B cell (primary cell): ENCODE data around the gene FMN1. TPM values are rescaled to one million over a fixed set of nuclear protein-coding genes. Genes with fewer than 3 reads are reported as not detected.

Experiments
- ATAC-seq: fragments of 200-7000 bp; cut with Tn5 transposase; one replicate; pipeline ENCODE4 v1.10.0; 2021; ENCODE audit warnings: low read depth, mild to moderate bottlenecking, moderate number of reproducible peaks, moderate library complexity
- CTCF ChIA-PET: fragments of 350-600 bp; sonication (Branson Sonifier 250); formaldehyde crosslinking; loops from one replicate; lab custom pipeline; 2021; ENCODE audit warnings: antibody characterized with exemption, inconsistent platforms; lab: Charles Lee
- POLR2A ChIA-PET: fragments of 350-600 bp; sonication (Branson Sonifier 250); formaldehyde crosslinking; loops from one replicate; lab custom pipeline; 2021; ENCODE audit warnings: antibody characterized with exemption; lab: Charles Lee
- DNase-seq: peaks from one replicate; pipeline ENCODE4 v3.0.0; 2013
- H2AFZ ChIP-seq: 2 replicates; pipeline ENCODE4 v1.6.1; 2012; ENCODE audit warnings: mild to moderate bottlenecking, low read depth, low read length; ENCODE audit not compliant: insufficient read depth, poor library complexity, severe bottlenecking
- H3K27ac ChIP-seq, 2 donors: 1 replicate in 1 of 2; 2 replicates in 1 of 2; pipeline ENCODE4 v1.5.1; 2012 to 2013; ENCODE audit warnings: low read length in 2 of 2, mild to moderate bottlenecking in 2 of 2, moderate library complexity in 1 of 2
- H3K27me3 ChIP-seq, 4 experiments: fragments of 200-600 bp in 1 of 4; sonication (generic) in 1 of 4; replicated peaks in 1 of 4; 1 replicate in 2 of 4; 2 replicates in 2 of 4; pipeline versions ENCODE4 v1.6.1 to v1.7.0; 2013 to 2016; ENCODE audit warnings: low read length in 3 of 4, mild to moderate bottlenecking in 2 of 4, mixed read lengths in 1 of 4, moderate library complexity in 1 of 4; ENCODE audit not compliant: insufficient read depth in 4 of 4, control insufficient read depth in 3 of 4; ENCODE audit errors: control extremely low read depth in 1 of 4
- H3K36me3 ChIP-seq, 2 experiments: replicated peaks in 1 of 2; 1 replicate in 1 of 2; 2 replicates in 1 of 2; pipeline versions ENCODE4 v1.6.1 to v1.7.1; 2013; ENCODE audit warnings: low read length in 1 of 2; ENCODE audit not compliant: insufficient read depth in 2 of 2, control insufficient read depth in 1 of 2; ENCODE audit errors: control extremely low read depth in 1 of 2, extremely low read depth in 1 of 2
- H3K4me1 ChIP-seq, 2 donors: fragments of 200-600 bp in 1 of 2; sonication (generic) in 1 of 2; 1 replicate in 1 of 2; 2 replicates in 1 of 2; pipeline versions ENCODE4 v1.5.1 to v1.6.1; 2013 to 2017; ENCODE audit warnings: low read length in 2 of 2; ENCODE audit not compliant: control insufficient read depth in 2 of 2, insufficient read depth in 2 of 2
- H3K4me2 ChIP-seq: replicated peaks from 2 replicates; pipeline ENCODE3; 2012; ENCODE audit warnings: mild to moderate bottlenecking, low read depth, low read length; ENCODE audit not compliant: poor library complexity, severe bottlenecking
- H3K4me3 ChIP-seq, 5 experiments: fragments of 200-600 bp in 1 of 5; sonication (generic) in 1 of 5; 1 replicate in 3 of 5; 2 replicates in 2 of 5; pipeline versions ENCODE4 v1.5.1 to v1.7.0; 2011 to 2016; ENCODE audit warnings: low read length in 4 of 5, mild to moderate bottlenecking in 4 of 5, low read depth in 2 of 5, control low read depth in 1 of 5, moderate library complexity in 1 of 5; ENCODE audit not compliant: insufficient read depth in 1 of 5; ENCODE audit errors: control extremely low read depth in 1 of 5, extremely low read depth in 1 of 5
- H3K79me2 ChIP-seq: fragments of 200-600 bp; sonication (generic); one replicate; pipeline ENCODE4 v1.6.0; 2016; ENCODE audit warnings: low read length; ENCODE audit not compliant: control insufficient read depth, insufficient read depth
- H3K9ac ChIP-seq: fragments of 200-600 bp; sonication (generic); 2 replicates; pipeline ENCODE4 v1.6.1; 2017; ENCODE audit warnings: mild to moderate bottlenecking, low read length, moderate library complexity
- H3K9me3 ChIP-seq, 3 donors: one replicate each; pipeline versions ENCODE4 v1.6.1 to v1.7.1; 2013; ENCODE audit warnings: low read length in 2 of 3; ENCODE audit not compliant: control insufficient read depth in 2 of 3, insufficient read depth in 1 of 3; ENCODE audit errors: control extremely low read depth in 1 of 3
- H4K20me1 ChIP-seq: 2 replicates; pipeline ENCODE4 v1.6.0; 2012; ENCODE audit warnings: mild to moderate bottlenecking, low read length; ENCODE audit not compliant: insufficient read depth, control insufficient read depth, poor library complexity, severe bottlenecking
- H3K27ac Mint-ChIP-seq: one replicate; pipeline ENCODE4 v1.8.0; 2021; ENCODE audit warnings: mixed read lengths
- H3K27me3 Mint-ChIP-seq: one replicate; pipeline ENCODE4 v1.8.0; 2021; ENCODE audit warnings: mixed read lengths
- H3K4me1 Mint-ChIP-seq: one replicate; pipeline ENCODE4 v1.8.0; 2021; ENCODE audit warnings: mixed read lengths
- H3K4me3 Mint-ChIP-seq: one replicate; pipeline ENCODE4 v1.8.0; 2021; ENCODE audit warnings: mixed read lengths
- H3K9me3 Mint-ChIP-seq: one replicate; pipeline ENCODE4 v1.8.0; 2022; ENCODE audit warnings: mixed read lengths; ENCODE audit not compliant: insufficient read depth
- CTCF ChIP-seq: fragments of 200-600 bp; IDR thresholded peaks from one replicate; pipeline ENCODE4 v1.8.0; 2022; ENCODE audit warnings: antibody characterized with exemption, mild to moderate bottlenecking
- EZH2 ChIP-seq: IDR thresholded peaks from 2 replicates; pipeline ENCODE4 v1.6.1; 2012; ENCODE audit warnings: borderline replicate concordance, low read depth, mild to moderate bottlenecking, moderate library complexity, low read length; ENCODE audit not compliant: insufficient read depth, poor library complexity, severe bottlenecking
- WGBS: methylation state at CpG from one replicate; pipeline ENCODE4 v1.1.5; 2013; ENCODE audit warnings: missing lambda C conversion rate; ENCODE audit not compliant: insufficient coverage; 5-methylcytosine and 5-hydroxymethylcytosine counted together
- intact Hi-C: fragments of 100-400 bp; cut with micrococcal nuclease; formaldehyde crosslinking; loops from one replicate; pipeline ENCODE4 v1.10.0; 2022
- polyA plus RNA-seq: library from polyadenylated mRNA; depleted of rRNA; stranded (reverse); fragments of >200 nt; gene quantifications from 2 replicates; pipeline ENCODE4 v1.2.3, GENCODE V29; 2012
- total RNA-seq, 2 donors: library from RNA; stranded (reverse); fragments of 120-200 nt in 1 of 2; gene quantifications; 1 replicate in 1 of 2; 2 replicates in 1 of 2; pipeline versions ENCODE4 v1.2.3 to v1.2.4, GENCODE V29; 2013 to 2022

The FMN1 gene
- total and polyA plus RNA-seq, 2 donors (not counting 1 experiment from before 2014, with no cell fraction given) = 0.21 to 0.96 TPM

- Histone ChIP-seq H3K79me2 (no peaks in the 10 kb centered on the region), H3K4me2 (no peak overlapping the region), H3K9me3 (no peaks in the 10 kb centered on the region), H2AFZ (no peak overlapping the region), H3K27me3 (no peaks in the 10 kb centered on the region), H3K4me3 (no peak overlapping the region), H4K20me1 (no peaks in the 10 kb centered on the region), H3K9ac (no peak overlapping the region), H3K27ac (no peak overlapping the region), H3K4me1 (no peaks in the 10 kb centered on the region), H3K36me3 (no peaks in the 10 kb centered on the region)
- no peaks in the 10 kb centered on the region for H3K4me1 Mint-ChIP-seq
- POLR2A ChIA-PET = no interaction called here
- no peak overlapping the region for H3K27ac Mint-ChIP-seq
- no peak overlapping the region for H3K4me3 Mint-ChIP-seq
- DNase-seq (no peak), ATAC-seq (no peak)
- H3K27me3 Mint-ChIP-seq = peaks cover 19% of the 10 kb centered on the region
- intact Hi-C loops = no loop called here
- CTCF ChIA-PET = interaction anchor here (2.4 kb wide), 1 partner anchor 10 kb away, joined by 8 read pairs; no protein-coding TSS in a partner anchor
- 100% methylated on average over 1 of the region's 6 CpGs for WGBS
- H3K9me3 Mint-ChIP-seq = no peaks in the 10 kb centered on the region
- TF ChIP-seq EZH2 (no peak), CTCF (no peak)
Measured at GRCh38 chr15:32965897-32966296, 228.6 kb downstream of the FMN1 start.

- no peaks in the 10 kb centered on the region for H3K9me3 Mint-ChIP-seq
- ChIA-PET POLR2A (no interaction called here), CTCF (interaction anchor here (1.0 to 9.5 kb wide), 4 partner anchors 35 to 296 kb away, joined by 3 to 133 read pairs (median 36); no protein-coding TSS in a partner anchor)
- H3K27ac ChIP-seq = no peak overlapping the region
- peaks cover 24% of the 10 kb centered on the region for H3K27me3 Mint-ChIP-seq
- peaks cover 0 to 3% (median 0%) of the 10 kb centered on the region in 4 experiments for H3K27me3 ChIP-seq
- no peak overlapping the region for H2AFZ ChIP-seq
- no peak for TF ChIP-seq EZH2
- TF ChIP-seq CTCF = no peak
- no peaks in the 10 kb centered on the region for H4K20me1 ChIP-seq
- no peaks in the 10 kb centered on the region for H3K36me3 ChIP-seq
- no peak overlapping the region for H3K9ac ChIP-seq
- intact Hi-C loops = loop anchor here (5.0 kb wide), 1 partner anchor 37 kb away; no protein-coding TSS in a partner anchor
- DNase-seq = no peak
- H3K9me3 ChIP-seq = no peaks in the 10 kb centered on the region
- H3K4me1 ChIP-seq = no peaks in the 10 kb centered on the region
- no peak overlapping the region for H3K4me3 Mint-ChIP-seq
- H3K27ac Mint-ChIP-seq = no peak overlapping the region
- no CpG with 5 or more reads among the region's 1 CpG for WGBS
- H3K79me2 ChIP-seq = no peaks in the 10 kb centered on the region
- ATAC-seq = no peak
- no peak overlapping the region for H3K4me2 ChIP-seq
- no peak overlapping the region for H3K4me3 ChIP-seq
- H3K4me1 Mint-ChIP-seq = peaks cover 2% of the 10 kb centered on the region
Measured at GRCh38 chr15:32959077-32959476, 235.4 kb downstream of the FMN1 start.
